ENCODE data around the gene MXD1. TPM values are rescaled to one million over a fixed set of nuclear protein-coding genes. Genes with fewer than 3 reads are reported as not detected.

Gene MXD1
- total RNA-seq, 6 experiments from 2014 or later = 4.1 to 9.1 (median 6.9) TPM

- Mint-ChIP-seq H3K9me3 (no peaks in the 10 kb centered on the region), H3K27ac (no peak overlapping the region), H3K4me3 (no peak overlapping the region), H3K4me1 (ENCODE audit: low read depth) (peaks cover 8% of the 10 kb centered on the region), H3K27me3 (ENCODE audit: insufficient read depth) (no peaks in the 10 kb centered on the region; the same call in 1 of the 2 replicates), H3K36me3 (ENCODE audit: low read depth) (peaks cover 8% of the 10 kb centered on the region; the same call in 1 of the 2 replicates)
- no peak for DNase-seq
- TF ChIP-seq CTCF (IDR thresholded peaks at IDR 0.05) = no peak
Observed at GRCh38 chr2:69926849-69927515, 12.1 kb downstream of the MXD1 start.

GRCh38 chr2:69931832-69932595 is 17.1 kb downstream of the MXD1 start:
- peaks cover 54% of the 10 kb centered on the region for H3K4me1 Mint-ChIP-seq (ENCODE audit: low read depth)
- TF ChIP-seq CTCF (IDR thresholded peaks at IDR 0.05) = no peak
- H3K27ac Mint-ChIP-seq = peak overlapping the region; percentile 45
- no peaks in the 10 kb centered on the region; the same call in 1 of the 2 replicates for H3K27me3 Mint-ChIP-seq (ENCODE audit: insufficient read depth)
- H3K4me3 Mint-ChIP-seq = no peak overlapping the region
- H3K36me3 Mint-ChIP-seq (ENCODE audit: low read depth) = peaks cover 19% of the 10 kb centered on the region
- DNase-seq = no peak
- H3K9me3 Mint-ChIP-seq = no peaks in the 10 kb centered on the region

- Mint-ChIP-seq H3K27me3 (ENCODE audit: insufficient read depth) (no peaks in the 10 kb centered on the region; the same call in 1 of the 2 replicates), H3K4me3 (no peak overlapping the region), H3K27ac (no peak overlapping the region; the same call in 1 of the 2 replicates), H3K4me1 (ENCODE audit: low read depth) (peaks cover 57% of the 10 kb centered on the region), H3K9me3 (no peaks in the 10 kb centered on the region), H3K36me3 (ENCODE audit: low read depth) (peaks cover 21% of the 10 kb centered on the region)
- DNase-seq = no peak
- no peak for TF ChIP-seq CTCF (IDR thresholded peaks at IDR 0.05)
Observed at GRCh38 chr2:69932596-69932922, 17.6 kb downstream of the MXD1 start.

GRCh38 chr2:69933254-69933828 is 18.4 kb downstream of the MXD1 start:
- no peak for TF ChIP-seq CTCF (IDR thresholded peaks at IDR 0.05)
- H3K4me3 Mint-ChIP-seq = 0 out of 2 replicates have a peak overlapping the region, but pooled peaks have one; percentile 83

GRCh38 chr2:69933839-69934613 is 19.1 kb downstream of the MXD1 start:
- Mint-ChIP-seq H3K36me3 (ENCODE audit: low read depth) (peaks cover 34% of the 10 kb centered on the region), H3K27ac (peak overlapping the region; percentile 96), H3K4me3 (peak overlapping the region; percentile 83), H3K27me3 (ENCODE audit: insufficient read depth) (no peaks in the 10 kb centered on the region; the same call in 1 of the 2 replicates), H3K4me1 (ENCODE audit: low read depth) (peaks cover 57% of the 10 kb centered on the region), H3K9me3 (no peaks in the 10 kb centered on the region)
- TF ChIP-seq CTCF (IDR thresholded peaks at IDR 0.05) = no peak
- DNase-seq = peak; percentile 82

More at GRCh38 chr2:69933254-69933828, 18.4 kb downstream of the MXD1 start:
- H3K36me3 Mint-ChIP-seq (ENCODE audit: low read depth) = peaks cover 27% of the 10 kb centered on the region
- no peaks in the 10 kb centered on the region; the same call in 1 of the 2 replicates for H3K27me3 Mint-ChIP-seq (ENCODE audit: insufficient read depth)
- H3K4me1 Mint-ChIP-seq (ENCODE audit: low read depth) = peaks cover 57% of the 10 kb centered on the region
- peak overlapping the region; percentile 96 for H3K27ac Mint-ChIP-seq
- no peaks in the 10 kb centered on the region for H3K9me3 Mint-ChIP-seq
- no peak for DNase-seq

Measured in HFFc6 (cell line).